ENCODE measurements around the gene NEK10. TPM values are rescaled to one million over a fixed set of nuclear protein-coding genes. Genes with fewer than 3 reads are reported as not detected.

NEK10 gene
- total and polyA plus RNA-seq, 2 donors (not counting 1 experiment from before 2014, with no cell fraction given), result 0.49 to 0.55 TPM

- Histone ChIP-seq H4K20me1 (ENCODE audit: control insufficient read depth, insufficient read depth, low read length, poor library complexity, severe bottlenecking) (no peaks in the 10 kb centered on the region), H3K9me3 (ENCODE audit: control extremely low read depth in 1 of 3, control insufficient read depth in 2 of 3, insufficient read depth in 1 of 3, low read length in 2 of 3) (no peaks in the 10 kb centered on the region), H3K4me3 (ENCODE audit: control extremely low read depth in 1 of 5, extremely low read depth in 1 of 5, insufficient read depth in 1 of 5, low read depth in 2 of 5, low read length in 4 of 5) (no peak overlapping the region), H3K27ac (ENCODE audit: low read length in 2 of 2) (no peak overlapping the region), H3K79me2 (ENCODE audit: control insufficient read depth, insufficient read depth, low read length) (no peaks in the 10 kb centered on the region), H2AFZ (ENCODE audit: insufficient read depth, low read depth, low read length, poor library complexity, severe bottlenecking) (no peak overlapping the region), H3K9ac (ENCODE audit: low read length) (no peak overlapping the region), H3K4me1 (ENCODE audit: control insufficient read depth in 2 of 2, insufficient read depth in 2 of 2, low read length in 2 of 2) (no peaks in the 10 kb centered on the region), H3K36me3 (replicated peaks in 1 of 2; ENCODE audit: control extremely low read depth in 1 of 2, control insufficient read depth in 1 of 2, extremely low read depth in 1 of 2, insufficient read depth in 2 of 2, low read length in 1 of 2) (no peaks in the 10 kb centered on the region), H3K4me2 (replicated peaks; ENCODE audit: low read depth, low read length, poor library complexity, severe bottlenecking) (no peak overlapping the region), H3K27me3 (replicated peaks in 1 of 4; ENCODE audit: control extremely low read depth in 1 of 4, control insufficient read depth in 3 of 4, insufficient read depth in 4 of 4, low read length in 3 of 4) (no peaks in the 10 kb centered on the region)
- Mint-ChIP-seq H3K4me1 (no peaks in the 10 kb centered on the region), H3K27ac (no peak overlapping the region), H3K4me3 (no peak overlapping the region), H3K27me3 (peaks cover 3% of the 10 kb centered on the region), H3K9me3 (ENCODE audit: insufficient read depth) (no peaks in the 10 kb centered on the region)
- CTCF ChIA-PET, result no interaction called here
- POLR2A ChIA-PET, result no interaction called here
- intact Hi-C loops (cut with micrococcal nuclease), result no loop called here
- TF ChIP-seq EZH2 (IDR thresholded peaks at IDR 0.05; ENCODE audit: borderline replicate concordance, insufficient read depth, low read depth, low read length, poor library complexity, severe bottlenecking), result no peak
- TF ChIP-seq, protein P1, sequence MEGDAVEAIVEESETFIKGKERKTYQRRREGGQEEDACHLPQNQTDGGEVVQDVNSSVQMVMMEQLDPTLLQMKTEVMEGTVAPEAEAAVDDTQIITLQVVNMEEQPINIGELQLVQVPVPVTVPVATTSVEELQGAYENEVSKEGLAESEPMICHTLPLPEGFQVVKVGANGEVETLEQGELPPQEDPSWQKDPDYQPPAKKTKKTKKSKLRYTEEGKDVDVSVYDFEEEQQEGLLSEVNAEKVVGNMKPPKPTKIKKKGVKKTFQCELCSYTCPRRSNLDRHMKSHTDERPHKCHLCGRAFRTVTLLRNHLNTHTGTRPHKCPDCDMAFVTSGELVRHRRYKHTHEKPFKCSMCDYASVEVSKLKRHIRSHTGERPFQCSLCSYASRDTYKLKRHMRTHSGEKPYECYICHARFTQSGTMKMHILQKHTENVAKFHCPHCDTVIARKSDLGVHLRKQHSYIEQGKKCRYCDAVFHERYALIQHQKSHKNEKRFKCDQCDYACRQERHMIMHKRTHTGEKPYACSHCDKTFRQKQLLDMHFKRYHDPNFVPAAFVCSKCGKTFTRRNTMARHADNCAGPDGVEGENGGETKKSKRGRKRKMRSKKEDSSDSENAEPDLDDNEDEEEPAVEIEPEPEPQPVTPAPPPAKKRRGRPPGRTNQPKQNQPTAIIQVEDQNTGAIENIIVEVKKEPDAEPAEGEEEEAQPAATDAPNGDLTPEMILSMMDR (IDR thresholded peaks at IDR 0.05), result no peak
- no peak for DNase-seq
- ATAC-seq (ENCODE audit: low read depth), result no peak
- 0% methylated on average over 1 of the region's 4 CpGs for WGBS (ENCODE audit: insufficient coverage)
These were observed 274.5 kb downstream of the NEK10 start for GRCh38 chr3:27094721-27095120.

GRCh38 chr3:27093771-27094170 lies 275.4 kb downstream of the NEK10 start:
- Histone ChIP-seq H3K27ac (ENCODE audit: low read length in 2 of 2) (no peak overlapping the region), H3K36me3 (replicated peaks in 1 of 2; ENCODE audit: control extremely low read depth in 1 of 2, control insufficient read depth in 1 of 2, extremely low read depth in 1 of 2, insufficient read depth in 2 of 2, low read length in 1 of 2) (no peaks in the 10 kb centered on the region), H3K27me3 (replicated peaks in 1 of 4; ENCODE audit: control extremely low read depth in 1 of 4, control insufficient read depth in 3 of 4, insufficient read depth in 4 of 4, low read length in 3 of 4) (no peaks in the 10 kb centered on the region), H3K79me2 (ENCODE audit: control insufficient read depth, insufficient read depth, low read length) (no peaks in the 10 kb centered on the region), H3K9me3 (ENCODE audit: control extremely low read depth in 1 of 3, control insufficient read depth in 2 of 3, insufficient read depth in 1 of 3, low read length in 2 of 3) (no peaks in the 10 kb centered on the region), H3K4me3 (ENCODE audit: control extremely low read depth in 1 of 5, extremely low read depth in 1 of 5, insufficient read depth in 1 of 5, low read depth in 2 of 5, low read length in 4 of 5) (no peak overlapping the region), H2AFZ (ENCODE audit: insufficient read depth, low read depth, low read length, poor library complexity, severe bottlenecking) (no peak overlapping the region), H3K4me2 (replicated peaks; ENCODE audit: low read depth, low read length, poor library complexity, severe bottlenecking) (no peak overlapping the region), H3K9ac (ENCODE audit: low read length) (no peak overlapping the region), H4K20me1 (ENCODE audit: control insufficient read depth, insufficient read depth, low read length, poor library complexity, severe bottlenecking) (no peaks in the 10 kb centered on the region), H3K4me1 (ENCODE audit: control insufficient read depth in 2 of 2, insufficient read depth in 2 of 2, low read length in 2 of 2) (no peaks in the 10 kb centered on the region)
- Mint-ChIP-seq H3K4me1 (no peaks in the 10 kb centered on the region), H3K27ac (no peak overlapping the region), H3K27me3 (peaks cover 3% of the 10 kb centered on the region), H3K4me3 (no peak overlapping the region), H3K9me3 (ENCODE audit: insufficient read depth) (no peaks in the 10 kb centered on the region)
- no CpG with 5 or more reads among the region's 2 CpGs for WGBS (ENCODE audit: insufficient coverage)
- POLR2A ChIA-PET, result no interaction called here
- ATAC-seq (ENCODE audit: low read depth) (no peak), DNase-seq (no peak)
- CTCF ChIA-PET, result no interaction called here
- TF ChIP-seq EZH2 (IDR thresholded peaks at IDR 0.05; ENCODE audit: borderline replicate concordance, insufficient read depth, low read depth, low read length, poor library complexity, severe bottlenecking), result no peak
- TF ChIP-seq, protein P1 (IDR thresholded peaks at IDR 0.05), result no peak
- intact Hi-C loops (cut with micrococcal nuclease), result no loop called here

All from B cell (primary cell).